RPMI7951 (cell line): ENCODE data around the gene FRRS1L. TPM values are rescaled to one million over a fixed set of nuclear protein-coding genes. Genes with fewer than 3 reads are reported as not detected.

Source experiments
- DNase-seq: peaks from one replicate; pipeline ENCODE4 v3.0.0-alpha.2; 2012; ENCODE audit warnings: low read depth
- total RNA-seq: library from RNA; depleted of rRNA; stranded (reverse); fragments of >200 nt; shearing (Covaris generic); gene quantifications from 2 replicates; pipeline ENCODE4 v1.2.3, GENCODE V29; 2014; rRNA removed

Gene FRRS1L, protein sequence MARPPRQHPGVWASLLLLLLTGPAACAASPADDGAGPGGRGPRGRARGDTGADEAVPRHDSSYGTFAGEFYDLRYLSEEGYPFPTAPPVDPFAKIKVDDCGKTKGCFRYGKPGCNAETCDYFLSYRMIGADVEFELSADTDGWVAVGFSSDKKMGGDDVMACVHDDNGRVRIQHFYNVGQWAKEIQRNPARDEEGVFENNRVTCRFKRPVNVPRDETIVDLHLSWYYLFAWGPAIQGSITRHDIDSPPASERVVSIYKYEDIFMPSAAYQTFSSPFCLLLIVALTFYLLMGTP
- total RNA-seq = not detected in 2 replicates

- no peak for DNase-seq
These were observed at the start of gene FRRS1L for GRCh38 chr9:109166771-109167601. Gene FRRS1L (minus strand): TSS chr9:109167249. CDS start chr9:109167138, 111 bp downstream.

GRCh38 chr9:109214414-109214813 lies 47.4 kb upstream of the FRRS1L start:
- DNase-seq = no peak

DNA sequence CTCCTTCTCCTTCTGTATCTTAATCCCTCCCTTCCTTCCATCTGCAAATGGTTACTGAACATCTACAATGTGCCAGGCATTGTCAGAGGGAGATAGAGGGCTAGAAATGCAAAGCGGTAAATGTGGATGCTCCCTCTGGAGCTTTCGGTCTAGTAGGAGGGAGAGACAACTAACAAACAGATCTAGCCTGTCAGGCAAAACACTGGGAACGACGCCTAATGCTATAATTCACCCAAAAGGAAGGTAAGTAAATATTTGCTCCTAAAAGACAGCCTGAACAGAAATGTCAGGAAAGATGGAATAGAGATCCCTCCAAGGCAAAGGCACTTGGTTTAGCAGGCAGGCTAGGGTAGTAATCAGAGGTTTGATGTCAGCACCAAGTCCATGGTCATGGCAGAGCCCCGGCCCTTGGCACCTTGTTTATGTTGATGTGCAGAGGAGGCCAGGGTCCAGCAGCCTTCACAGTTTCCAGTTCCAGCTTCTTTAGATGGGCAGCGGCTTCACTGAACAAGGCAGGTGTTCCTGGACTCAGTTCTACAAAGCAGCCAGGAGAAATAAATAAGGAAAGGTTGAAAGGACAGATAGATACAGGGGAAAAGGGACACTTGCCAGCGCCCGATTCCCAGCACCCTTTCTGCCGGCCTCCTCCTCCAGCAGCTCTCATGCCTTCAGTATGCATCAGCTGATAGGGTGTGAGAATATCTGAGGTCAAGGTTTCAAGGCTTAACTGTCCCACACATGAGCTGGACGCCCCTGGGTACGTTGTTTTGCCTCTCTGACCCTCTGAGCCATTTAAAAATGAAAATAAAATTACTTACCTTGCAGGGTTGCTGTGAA lies 46.5 kb upstream of the FRRS1L start:
- DNase-seq = no peak

- DNase-seq = no peak
These were observed 45.7 kb upstream of the FRRS1L start for GRCh38 chr9:109212768-109213167.

GRCh38 chr9:109206670-109207069 lies 39.6 kb upstream of the FRRS1L start:
- no peak for DNase-seq

DNA sequence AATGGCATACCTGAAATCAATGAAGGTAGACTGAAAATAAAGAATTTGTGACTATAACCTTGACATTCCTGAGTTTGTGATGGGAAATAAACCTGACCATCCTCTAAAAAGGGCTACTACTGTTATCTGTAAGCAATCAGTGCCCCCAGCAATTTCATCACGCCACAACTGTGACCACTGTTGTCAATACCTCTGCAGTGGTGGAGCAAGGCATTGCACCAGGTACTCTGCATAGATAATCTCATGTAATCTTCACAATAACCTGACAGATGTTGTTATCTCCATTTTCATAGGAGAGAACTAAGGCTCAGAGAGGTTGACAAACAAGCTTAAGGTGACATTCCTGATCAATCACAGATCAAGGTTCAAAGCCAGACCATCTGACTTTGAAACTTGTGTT lies 38.5 kb upstream of the FRRS1L start:
- DNase-seq = no peak

DNA sequence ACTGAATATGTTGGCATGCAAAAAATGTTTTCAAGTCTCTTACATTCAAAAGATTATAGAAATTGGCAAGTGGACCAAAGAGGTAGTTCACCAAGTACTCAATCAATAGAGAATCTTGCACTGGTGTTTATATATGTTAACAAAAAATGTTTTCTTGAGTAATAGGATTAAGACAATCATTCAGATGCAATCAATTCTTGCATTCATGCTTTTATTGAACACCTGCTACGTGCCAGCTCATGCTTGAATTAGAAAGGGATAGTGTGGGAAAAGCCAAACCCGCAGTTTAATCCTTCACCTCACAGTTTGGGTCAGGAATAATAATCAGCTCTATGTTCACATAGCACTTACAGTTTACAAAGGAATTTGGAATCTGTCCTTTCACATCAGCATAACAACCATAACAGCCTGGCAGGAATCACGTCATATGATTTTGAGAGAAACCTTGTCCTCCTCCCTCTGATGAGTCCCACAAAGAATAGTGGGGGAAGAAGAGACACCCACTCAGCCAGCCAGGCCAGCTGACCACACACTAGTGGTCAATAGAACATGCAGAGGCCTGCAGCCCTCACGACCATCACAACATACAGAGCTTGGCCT lies 36.8 kb upstream of the FRRS1L start:
- no peak for DNase-seq

- DNase-seq = no peak
These were observed 32.6 kb upstream of the FRRS1L start for GRCh38 chr9:109199676-109200075.

DNA sequence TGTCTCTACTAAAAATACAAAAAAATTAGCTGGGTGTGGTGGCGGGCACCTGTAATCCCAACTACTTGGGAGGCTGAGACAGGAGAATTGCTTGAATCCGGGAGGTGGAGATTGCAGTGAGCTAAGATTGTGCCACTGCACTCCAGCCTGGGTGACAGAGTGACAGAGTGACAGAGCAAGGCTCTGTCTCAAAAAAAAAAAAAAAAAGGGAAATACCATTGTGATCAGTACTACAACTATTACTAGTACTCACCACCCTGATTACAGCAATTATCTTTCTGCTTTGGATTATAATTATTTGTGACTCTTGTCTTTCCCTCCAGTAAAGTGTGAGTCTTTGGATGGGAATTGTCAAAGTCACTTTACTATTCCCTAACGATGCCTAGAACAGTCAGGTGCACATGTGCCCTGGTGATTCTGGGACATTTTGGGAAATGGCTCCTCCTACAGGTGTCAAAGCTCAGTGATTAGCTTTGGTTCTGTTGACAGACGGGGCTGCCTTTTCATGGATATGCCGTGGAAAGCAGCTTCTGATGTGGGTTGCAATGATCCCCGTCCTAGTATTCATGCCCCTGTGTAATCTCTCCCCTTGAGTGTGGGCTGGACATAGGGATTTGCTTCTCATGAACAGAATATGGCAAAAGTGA lies 31.8 kb upstream of the FRRS1L start:
- DNase-seq = no peak

- peak; percentile 53 for DNase-seq
These were observed 27.0 kb upstream of the FRRS1L start for GRCh38 chr9:109193974-109194556.

GRCh38 chr9:109192732-109193361 lies 25.8 kb upstream of the FRRS1L start:
- peak; percentile 8 for DNase-seq

- DNase-seq = no peak
These were observed 24.7 kb upstream of the FRRS1L start for GRCh38 chr9:109191746-109192145.

DNA sequence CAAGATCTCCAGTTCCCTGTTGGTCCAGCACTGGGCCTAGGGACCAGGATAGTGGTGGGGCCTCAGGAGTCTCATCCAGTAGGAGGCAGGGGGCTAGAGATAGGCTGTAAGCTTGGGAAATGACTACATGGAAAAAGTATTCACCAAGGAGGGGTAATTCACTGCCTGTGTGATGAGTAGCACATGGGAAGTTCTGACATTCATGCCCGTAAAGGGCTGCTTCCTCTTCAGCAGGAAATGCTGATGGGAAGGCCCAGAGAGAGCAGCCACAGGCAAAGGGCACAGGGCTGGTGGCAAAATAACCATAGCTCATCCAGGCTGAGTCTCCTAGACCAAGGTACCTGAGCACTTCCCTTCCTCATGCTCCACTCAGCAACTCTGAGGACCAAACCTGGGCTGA lies 23.1 kb upstream of the FRRS1L start:
- DNase-seq = no peak

- no peak for DNase-seq
These were observed 19.9 kb upstream of the FRRS1L start for GRCh38 chr9:109186857-109187520.

- DNase-seq = peak; percentile 56
These were observed 16.1 kb upstream of the FRRS1L start for GRCh38 chr9:109182940-109183798.

DNA sequence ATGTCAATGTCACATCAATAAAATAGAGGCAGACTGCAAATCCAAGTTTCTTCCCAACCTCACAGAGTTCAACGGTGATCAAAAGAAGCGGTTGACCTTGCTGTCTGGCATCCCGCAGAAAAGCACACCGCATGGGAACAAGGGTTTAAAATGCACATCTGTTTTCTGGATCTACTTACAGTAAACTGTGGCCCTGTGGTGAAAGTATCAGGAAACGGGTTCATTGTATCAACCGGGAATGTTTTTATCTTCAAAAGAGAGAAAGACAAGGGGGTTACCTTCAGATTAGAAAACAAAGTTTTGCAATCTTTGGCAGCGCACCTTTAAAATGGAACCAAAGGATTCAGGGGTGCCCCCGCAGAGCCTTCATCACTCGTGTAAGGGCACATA lies 15.5 kb upstream of the FRRS1L start:
- DNase-seq = no peak

DNA sequence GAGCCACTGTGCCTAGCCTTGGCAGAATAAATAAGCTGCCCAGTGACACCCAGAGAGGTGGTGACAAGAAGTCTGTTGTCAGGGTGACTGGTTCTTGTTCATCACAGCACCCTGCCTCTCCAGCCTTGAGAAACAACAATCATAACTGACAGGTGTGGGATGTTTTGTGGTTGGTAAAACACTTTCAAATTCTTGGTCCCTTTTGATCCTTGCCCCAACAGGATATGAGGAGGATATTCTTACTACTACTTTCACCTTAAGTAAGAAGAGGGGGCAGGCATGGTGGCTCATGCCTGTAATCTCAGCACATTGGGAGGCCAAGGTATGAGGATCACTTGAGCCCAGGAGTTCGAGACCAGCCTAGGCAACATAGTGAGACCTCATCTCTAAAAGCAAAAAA lies 14.2 kb upstream of the FRRS1L start:
- DNase-seq = no peak

- peak; percentile 18 for DNase-seq
These were observed 12.9 kb upstream of the FRRS1L start for GRCh38 chr9:109179801-109180523.
